HS-27A (cell line): ENCODE data around the gene MYCN.
"Not testable (repeated sequence)": the region's sequence is repeated elsewhere in the genome, so short reads cannot be mapped to it uniquely, and the experiment has no call there.

Experiments used
- DNase-seq: peaks from one replicate; pipeline ENCODE4 v3.0.0-alpha.2; 2012; ENCODE audit warnings: low read depth, missing footprints

The MYCN gene

DNA sequence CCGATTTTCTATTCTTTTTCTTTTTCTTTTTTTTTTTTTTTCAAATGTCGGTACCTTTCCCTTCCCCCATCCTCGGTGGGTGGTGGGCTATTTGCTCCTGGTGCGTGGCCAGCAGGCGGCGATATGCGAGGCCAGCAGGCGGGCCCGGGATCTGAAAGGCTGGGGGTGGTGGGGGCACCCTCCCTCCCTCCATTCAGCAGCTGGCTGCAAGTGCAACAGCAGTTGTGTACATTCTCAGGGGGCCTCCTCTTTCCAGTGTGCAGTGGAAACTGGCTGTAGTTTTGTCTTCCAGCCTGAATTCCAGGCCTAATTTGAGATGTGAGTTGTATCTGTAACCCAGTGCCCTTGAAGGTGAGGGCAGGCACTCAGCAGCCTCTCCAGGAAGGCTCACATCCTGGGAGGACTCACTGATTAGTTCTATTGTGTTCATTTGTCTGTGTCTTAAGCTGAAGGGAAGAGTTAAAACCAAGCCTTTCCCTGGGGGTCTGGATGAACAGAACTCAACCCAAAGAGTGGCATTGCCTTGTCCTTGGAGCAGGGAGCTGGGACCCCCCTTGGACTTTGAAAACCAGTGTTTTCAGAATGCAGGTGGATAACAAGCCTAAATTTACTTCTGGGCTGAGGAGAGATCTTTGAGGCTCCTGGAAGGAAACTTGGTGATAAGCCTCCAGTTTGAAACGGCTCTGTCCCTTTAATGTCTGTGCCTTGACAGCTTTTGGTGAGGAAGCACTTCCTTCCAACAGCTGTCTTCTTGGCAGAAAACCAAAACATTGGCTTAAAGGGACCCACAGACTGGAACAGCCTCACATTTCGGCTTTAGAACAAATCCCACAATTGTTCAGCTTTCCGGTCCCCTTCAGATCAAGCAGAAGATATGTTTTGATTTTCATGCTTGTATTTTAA lies 3.3 kb downstream of the MYCN start:
- no peak for DNase-seq

DNA sequence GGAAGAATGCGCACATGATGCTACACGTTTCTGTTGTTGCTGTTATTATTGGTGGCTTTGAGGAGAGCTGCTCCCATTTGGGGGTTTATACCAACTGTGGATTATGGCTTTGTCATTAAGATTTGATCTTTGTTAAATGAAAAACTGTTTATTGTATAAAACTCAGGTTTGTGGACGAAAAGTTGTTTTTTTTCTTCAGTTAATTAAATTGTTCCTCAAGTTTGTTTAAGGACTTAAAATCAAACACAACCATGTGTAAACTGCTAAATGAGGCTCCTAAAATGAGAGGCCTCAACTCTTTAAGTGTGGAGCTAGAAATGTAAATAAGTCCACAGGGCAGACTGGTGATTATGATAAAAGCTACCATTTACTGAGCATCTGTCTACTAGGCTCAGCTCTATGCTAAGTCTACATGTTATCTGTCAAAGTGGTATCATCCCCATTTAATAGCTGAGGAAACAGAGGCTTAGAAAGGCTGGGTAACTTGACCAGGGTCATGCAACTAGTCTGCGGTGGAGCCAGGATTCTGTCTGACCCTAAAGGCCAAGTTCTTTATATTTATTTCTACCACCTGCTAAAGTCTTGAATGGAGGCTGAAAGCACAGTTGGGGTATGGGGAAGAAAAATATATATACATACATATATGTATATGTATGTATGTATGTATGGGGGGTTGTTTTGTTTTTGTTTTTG lies 4.1 kb downstream of the MYCN start:
- DNase-seq, result no peak

GRCh38 chr2:15945909-15946705 lies 5.8 kb downstream of the MYCN start:
- DNase-seq, result no peak

DNA sequence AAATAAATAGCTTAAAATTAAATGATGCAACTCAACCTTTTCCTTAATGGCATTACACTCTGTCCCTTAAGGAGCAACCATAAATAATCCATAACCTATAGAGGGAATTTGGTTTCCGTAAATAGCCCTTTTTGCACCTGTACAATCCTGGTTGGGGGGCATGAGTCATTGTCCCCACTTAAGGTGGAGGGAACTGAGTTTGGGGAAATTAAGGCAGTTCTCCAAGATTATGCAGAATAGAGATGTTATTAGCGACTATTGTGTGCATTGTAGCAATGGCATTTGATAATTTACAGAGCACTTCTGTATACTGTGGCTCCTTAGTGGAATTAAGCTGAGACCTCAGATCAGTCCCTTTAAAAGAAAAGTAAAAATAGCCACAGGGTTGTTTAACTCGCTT lies 6.6 kb downstream of the MYCN start:
- DNase-seq, result no peak

DNA sequence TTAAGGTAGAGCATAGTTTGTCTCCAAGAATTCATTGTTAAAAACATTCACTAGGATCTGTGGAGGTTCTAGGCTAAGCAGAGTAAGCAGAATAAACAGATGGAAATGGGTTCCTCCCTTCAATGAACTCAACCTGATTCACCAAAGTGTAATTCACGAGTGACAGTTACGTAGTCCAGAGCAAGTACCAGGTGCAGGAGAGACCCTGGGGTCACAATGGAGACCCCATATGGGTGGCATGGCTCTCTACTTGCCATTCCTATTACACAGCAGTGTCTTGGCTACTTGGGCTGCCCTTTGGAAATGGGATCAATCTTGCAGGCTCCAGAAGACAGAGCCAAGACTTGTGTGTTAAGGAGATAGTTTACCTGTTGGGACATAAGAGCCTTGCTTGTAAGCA lies 7.1 kb downstream of the MYCN start:
- DNase-seq, result no peak

GRCh38 chr2:15948704-15948957 lies 8.3 kb downstream of the MYCN start:
- no peak for DNase-seq

- no peak for DNase-seq
Observed at GRCh38 chr2:15949126-15949525, 8.8 kb downstream of the MYCN start.

GRCh38 chr2:15949551-15949950 lies 9.2 kb downstream of the MYCN start:
- DNase-seq, result no peak

GRCh38 chr2:15950088-15950952 lies 10.0 kb downstream of the MYCN start:
- no peak for DNase-seq

- DNase-seq, result not testable (repeated sequence)
Observed at GRCh38 chr2:15951936-15952335, 11.6 kb downstream of the MYCN start.

- no peak for DNase-seq
Observed at GRCh38 chr2:15952451-15953146, 12.2 kb downstream of the MYCN start.

DNA sequence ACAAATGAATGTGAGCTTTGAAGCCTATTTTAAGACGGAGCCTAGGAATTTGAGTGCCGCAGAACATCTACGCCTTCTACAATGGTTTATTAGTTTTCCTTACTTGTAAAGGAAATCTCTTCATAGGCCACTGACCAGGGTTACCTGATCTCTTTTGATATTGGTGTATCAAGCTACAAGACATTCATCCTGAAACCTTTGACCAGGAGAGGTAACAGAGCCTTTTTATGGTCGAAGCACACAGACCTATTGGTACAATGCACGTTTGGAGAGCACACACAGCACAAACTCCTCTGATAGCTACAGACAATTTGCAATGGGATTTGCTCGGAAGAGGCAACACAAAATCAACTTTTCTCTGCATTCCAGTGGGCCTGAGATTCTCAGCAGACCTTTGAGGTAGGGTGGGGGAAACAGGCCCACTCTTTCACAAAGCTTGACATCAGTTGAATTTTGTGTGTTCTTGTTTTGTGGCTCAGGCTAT lies 12.8 kb downstream of the MYCN start:
- no peak for DNase-seq

- no peak for DNase-seq
Observed at GRCh38 chr2:15953891-15954680, 13.7 kb downstream of the MYCN start.

GRCh38 chr2:15954761-15955160 lies 14.4 kb downstream of the MYCN start:
- DNase-seq, result no peak

DNA sequence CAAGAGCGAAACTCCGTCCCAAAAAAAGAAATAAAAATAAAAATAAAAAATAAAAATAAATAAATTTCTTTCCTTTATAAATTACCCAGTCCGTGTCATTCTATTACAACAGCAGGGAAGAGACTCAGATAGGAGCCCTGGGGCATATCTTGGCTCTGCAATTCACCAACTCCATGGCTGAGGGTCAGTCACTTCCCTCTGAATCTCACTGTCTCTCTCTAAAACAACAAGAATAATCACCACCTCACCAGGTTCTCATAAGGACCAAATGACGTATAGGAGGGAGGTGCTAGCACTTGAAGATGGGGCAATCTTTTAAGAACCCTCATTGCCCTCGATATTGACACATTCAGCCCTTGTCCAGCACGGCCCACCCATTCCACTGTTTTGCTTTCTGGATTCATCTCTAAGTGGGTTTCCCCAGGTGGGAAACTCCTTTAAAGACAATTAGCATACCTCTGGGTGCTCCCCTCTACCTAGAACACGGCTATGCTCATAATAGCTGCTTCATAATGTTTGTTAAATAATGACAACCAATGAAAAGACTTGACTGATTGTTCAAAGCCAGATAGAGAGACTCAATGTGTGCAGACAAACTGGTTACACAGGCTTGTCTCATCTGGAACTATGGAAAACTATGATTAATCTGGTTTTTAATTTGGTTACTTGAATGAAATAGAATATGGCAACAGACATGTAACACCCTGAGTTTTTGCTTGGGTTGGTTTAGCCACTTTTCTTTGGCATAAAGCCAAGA lies 15.1 kb downstream of the MYCN start:
- no peak for DNase-seq

GRCh38 chr2:15956230-15956629 lies 15.9 kb downstream of the MYCN start:
- DNase-seq, result no peak

- DNase-seq, result no peak
Observed at GRCh38 chr2:15956751-15957736, 16.7 kb downstream of the MYCN start.
